Anterior cingulate cortex (tissue), 58 donors: ENCODE measurements around the gene OR6Q1.
A peak's percentile ranks its signal among the peaks of the same experiment; 100 is the strongest.

Source experiments
- DNase-seq, 58 donors: peaks; one replicate each; lab custom pipeline; 2025; lab: John Stamatoyannopoulos, UW

Gene OR6Q1

GRCh38 chr11:58057481-58057880, 26.7 kb downstream of the OR6Q1 start:
- no peak for DNase-seq

- DNase-seq: peak in 4 of 58 donors; percentile 1 to 18 (median 8)
These were observed 27.7 kb downstream of the OR6Q1 start for GRCh38 chr11:58058276-58059006.

- no peak for DNase-seq
These were observed 28.2 kb downstream of the OR6Q1 start for GRCh38 chr11:58059007-58059350.

DNA sequence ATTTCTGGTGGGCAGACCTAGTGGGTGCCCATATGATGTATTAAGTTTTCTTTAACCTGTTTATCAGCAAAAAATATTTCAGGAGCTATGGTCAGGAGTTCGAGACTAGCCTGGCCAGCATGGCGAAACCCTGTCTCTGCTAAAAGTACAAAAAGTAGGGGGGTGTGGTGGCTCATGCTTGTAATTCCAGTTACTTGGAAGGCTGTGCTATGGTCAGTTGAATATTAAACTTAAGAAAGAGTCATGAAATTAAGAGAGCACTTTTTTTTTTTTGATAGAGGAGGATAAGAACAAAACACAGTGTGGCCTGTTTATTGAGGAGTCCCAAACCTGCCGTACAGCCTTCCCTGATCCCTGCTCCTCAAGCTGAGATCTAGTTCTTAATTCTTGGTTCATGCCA, 29.8 kb downstream of the OR6Q1 start:
- DNase-seq: no peak

DNA sequence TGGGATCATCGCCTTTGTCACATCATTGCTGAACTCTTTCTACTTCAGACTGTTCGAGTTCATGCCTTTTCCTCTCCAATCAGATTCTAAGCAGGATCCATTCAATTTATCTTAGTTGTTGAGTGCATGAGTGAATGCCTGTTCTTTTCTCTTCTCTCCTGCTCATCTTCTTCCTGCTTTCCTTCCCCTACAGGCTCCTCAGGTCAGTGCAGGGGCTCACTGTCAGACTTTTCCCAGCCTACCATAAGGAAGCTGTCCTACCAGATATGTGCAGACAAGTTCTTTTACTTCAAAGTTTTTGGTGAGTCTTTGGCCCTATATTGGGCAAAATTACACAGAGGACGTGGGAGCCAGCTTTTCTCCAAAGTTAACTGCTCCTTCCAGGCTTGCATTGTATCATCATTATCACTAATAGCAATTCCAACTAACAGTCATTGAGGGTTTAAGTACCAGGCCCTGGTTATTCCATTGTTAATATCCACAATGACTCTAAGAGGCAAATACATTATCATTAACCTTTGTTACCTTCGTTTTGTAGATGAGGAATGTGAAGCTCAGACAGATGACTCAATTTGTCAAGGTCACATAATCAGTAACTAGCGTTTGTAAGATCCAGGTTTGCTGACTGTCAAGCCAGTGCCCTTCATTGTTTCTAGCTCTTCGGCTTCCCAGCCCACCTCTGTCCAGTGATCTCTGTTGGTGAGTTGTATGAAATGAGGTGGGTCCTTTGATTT, 30.4 kb downstream of the OR6Q1 start:
- DNase-seq: no peak

DNA sequence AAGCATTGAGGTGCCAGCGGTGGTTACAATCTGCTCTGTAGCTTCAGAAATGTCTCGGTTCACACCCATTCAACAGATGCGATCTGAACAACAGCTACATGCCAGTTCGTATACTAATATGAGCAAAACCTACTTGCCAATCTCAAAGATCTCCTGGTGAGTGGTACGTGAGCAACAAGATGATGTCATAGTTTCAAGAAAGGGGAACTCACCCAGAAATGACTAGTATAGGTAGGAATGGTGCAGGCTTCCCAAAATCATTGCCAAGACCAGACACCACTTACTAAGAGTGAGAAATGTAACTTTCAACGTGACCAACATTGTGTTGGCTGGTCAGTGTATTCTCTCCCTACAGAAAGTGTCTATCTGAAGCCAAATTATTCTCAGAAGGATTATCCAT, 31.1 kb downstream of the OR6Q1 start:
- peak in 2 of 58 donors; percentile 13 to 15 for DNase-seq

GRCh38 chr11:58067685-58068084, 36.9 kb downstream of the OR6Q1 start:
- no peak for DNase-seq

GRCh38 chr11:58068655-58069054, 37.9 kb downstream of the OR6Q1 start:
- DNase-seq: no peak

- DNase-seq: no peak
These were observed 39.8 kb downstream of the OR6Q1 start for GRCh38 chr11:58070585-58070984.

- no peak for DNase-seq
These were observed 45.0 kb downstream of the OR6Q1 start for GRCh38 chr11:58075781-58076180.
